DMS 273 treated with DMSO at 0.1 percent for 48 hours (cell line): ENCODE results near the gene HTT.

Experiments
- DNase-seq: peaks from one replicate; lab custom pipeline; 2025; lab: John Stamatoyannopoulos, UW

The HTT gene

DNA sequence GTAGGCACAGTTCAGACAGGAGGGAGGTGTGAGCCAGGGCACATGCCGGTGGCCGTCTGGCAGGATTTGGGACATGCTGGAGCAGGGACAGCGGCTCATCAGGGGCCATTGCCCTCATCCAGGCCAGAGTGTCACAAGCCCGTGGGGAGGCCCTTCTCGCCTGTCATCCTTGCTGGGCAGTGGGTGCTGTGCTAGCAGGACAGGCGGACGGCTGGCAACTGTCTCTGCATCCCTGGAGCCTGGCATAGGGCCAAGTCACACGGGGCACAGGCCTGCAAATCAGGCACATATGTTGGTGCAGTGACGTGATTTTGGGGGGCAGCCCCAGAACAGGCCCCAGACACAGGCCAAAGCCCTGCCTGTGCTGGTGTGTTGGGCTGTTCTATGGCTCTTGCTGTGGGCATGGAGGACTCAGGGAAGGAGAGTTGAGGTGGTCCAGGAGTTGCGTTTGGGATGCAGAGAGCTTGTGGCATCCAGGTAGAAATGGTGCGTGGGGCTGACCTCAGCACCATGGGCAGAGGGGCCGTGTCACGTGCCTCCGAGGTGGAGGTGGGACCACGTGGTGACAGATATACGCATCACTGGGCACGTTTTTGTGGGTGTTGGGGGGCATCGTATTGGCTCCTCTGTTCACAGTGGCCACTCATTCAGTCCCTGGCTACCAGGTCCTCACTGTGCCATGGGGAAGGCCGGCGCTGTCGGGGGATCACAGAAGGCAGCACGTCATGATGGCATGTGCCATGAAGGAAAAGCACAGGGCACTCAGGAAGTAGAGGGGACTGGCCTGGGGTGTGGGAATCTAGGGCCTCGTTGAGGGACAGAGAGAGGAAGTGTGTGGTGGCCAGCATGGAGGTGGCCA lies 159.9 kb downstream of the HTT start:
- no peak for DNase-seq

DNA sequence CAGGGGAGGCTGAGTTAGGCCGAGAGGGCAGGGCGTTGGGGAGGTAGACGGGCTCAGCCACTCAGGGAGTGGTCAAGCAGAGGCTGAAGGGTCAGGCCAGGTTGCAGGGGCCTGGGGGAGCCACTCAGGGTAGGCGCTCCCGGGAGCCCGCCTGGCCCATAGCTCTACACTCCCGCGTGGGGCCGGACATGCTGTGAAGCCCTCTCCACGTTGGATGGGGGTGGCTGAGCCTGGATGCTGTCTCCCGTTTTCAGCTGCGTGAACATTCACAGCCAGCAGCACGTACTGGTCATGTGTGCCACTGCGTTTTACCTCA lies 160.5 kb downstream of the HTT start:
- DNase-seq: no peak

- DNase-seq: no peak
Observed at GRCh38 chr4:3235581-3235980, 161.1 kb downstream of the HTT start.

GRCh38 chr4:3236326-3236878 lies 161.9 kb downstream of the HTT start:
- no peak for DNase-seq

DNA sequence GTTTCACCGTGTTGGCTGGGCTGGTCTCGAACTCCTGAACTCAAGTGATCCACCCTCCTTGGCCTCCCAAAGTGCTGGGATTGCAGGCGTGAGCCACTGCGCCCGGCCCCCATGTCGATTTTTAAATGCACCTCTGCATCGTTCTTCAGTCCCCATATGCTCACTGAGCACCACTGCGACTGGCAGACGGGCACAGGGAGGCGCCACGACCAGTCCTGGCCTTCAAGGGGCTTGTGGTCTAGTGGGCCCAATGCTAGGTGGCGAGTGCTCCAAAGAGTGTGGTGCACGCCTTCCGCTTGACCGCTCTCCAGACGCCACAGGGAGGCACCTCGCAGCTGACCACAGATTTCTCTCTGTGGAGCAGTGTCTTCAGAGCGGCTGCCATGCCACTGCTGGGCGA lies 162.8 kb downstream of the HTT start:
- no peak for DNase-seq

GRCh38 chr4:3237712-3238560 lies 163.5 kb downstream of the HTT start:
- no peak for DNase-seq

DNA sequence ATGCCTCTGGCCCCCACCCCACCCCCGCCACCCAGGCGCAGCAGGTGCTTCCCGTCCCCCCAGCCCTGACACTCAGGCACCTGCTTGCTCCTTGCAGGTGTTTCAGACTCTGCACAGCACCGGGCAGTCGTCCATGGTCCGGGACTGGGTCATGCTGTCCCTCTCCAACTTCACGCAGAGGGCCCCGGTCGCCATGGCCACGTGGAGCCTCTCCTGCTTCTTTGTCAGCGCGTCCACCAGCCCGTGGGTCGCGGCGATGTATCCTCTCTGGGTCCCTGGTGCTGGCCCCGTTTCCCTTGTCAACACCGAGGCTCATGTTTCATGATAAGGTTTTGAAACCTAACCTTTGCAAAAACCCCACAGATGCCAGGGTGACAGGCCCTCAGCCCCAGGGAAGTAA lies 164.2 kb downstream of the HTT start:
- no peak for DNase-seq

DNA sequence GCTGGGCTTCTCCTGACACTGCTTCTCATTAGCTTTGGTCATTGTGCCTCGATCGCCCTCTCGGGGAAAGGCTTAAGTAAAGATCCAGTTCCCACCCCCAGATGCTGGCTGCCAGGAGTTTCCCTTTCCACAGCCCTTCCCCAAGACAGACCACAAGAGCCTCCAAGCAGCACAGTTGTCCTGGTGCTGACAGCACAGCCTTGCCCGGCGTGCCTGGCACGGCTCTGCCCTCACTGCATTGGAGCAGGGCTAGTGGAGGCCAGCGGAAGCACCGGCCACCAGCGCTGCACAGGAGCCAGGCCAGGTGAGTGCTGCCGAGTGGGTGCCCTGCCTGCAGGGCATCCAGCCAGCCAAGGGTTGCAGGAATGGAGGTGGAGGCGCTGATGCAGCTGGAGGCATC lies 164.8 kb downstream of the HTT start:
- no peak for DNase-seq

DNA sequence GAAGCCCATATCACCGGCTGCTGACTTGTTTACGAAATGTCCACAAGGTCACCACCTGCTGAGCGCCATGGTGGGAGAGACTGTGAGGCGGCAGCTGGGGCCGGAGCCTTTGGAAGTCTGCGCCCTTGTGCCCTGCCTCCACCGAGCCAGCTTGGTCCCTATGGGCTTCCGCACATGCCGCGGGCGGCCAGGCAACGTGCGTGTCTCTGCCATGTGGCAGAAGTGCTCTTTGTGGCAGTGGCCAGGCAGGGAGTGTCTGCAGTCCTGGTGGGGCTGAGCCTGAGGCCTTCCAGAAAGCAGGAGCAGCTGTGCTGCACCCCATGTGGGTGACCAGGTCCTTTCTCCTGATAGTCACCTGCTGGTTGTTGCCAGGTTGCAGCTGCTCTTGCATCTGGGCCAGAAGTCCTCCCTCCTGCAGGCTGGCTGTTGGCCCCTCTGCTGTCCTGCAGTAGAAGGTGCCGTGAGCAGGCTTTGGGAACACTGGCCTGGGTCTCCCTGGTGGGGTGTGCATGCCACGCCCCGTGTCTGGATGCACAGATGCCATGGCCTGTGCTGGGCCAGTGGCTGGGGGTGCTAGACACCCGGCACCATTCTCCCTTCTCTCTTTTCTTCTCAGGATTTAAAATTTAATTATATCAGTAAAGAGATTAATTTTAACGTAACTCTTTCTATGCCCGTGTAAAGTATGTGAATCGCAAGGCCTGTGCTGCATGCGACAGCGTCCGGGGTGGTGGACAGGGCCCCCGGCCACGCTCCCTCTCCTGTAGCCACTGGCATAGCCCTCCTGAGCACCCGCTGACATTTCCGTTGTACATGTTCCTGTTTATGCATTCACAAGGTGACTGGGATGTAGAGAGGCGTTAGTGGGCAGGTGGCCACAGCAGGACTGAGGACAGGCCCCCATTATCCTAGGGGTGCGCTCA lies 165.8 kb downstream of the HTT start:
- DNase-seq: peak; percentile 81

DNA sequence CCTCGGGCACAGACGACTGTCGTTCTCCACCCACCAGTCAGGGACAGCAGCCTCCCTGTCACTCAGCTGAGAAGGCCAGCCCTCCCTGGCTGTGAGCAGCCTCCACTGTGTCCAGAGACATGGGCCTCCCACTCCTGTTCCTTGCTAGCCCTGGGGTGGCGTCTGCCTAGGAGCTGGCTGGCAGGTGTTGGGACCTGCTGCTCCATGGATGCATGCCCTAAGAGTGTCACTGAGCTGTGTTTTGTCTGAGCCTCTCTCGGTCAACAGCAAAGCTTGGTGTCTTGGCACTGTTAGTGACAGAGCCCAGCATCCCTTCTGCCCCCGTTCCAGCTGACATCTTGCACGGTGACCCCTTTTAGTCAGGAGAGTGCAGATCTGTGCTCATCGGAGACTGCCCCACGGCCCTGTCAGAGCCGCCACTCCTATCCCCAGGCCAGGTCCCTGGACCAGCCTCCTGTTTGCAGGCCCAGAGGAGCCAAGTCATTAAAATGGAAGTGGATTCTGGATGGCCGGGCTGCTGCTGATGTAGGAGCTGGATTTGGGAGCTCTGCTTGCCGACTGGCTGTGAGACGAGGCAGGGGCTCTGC lies 166.5 kb downstream of the HTT start:
- no peak for DNase-seq

DNA sequence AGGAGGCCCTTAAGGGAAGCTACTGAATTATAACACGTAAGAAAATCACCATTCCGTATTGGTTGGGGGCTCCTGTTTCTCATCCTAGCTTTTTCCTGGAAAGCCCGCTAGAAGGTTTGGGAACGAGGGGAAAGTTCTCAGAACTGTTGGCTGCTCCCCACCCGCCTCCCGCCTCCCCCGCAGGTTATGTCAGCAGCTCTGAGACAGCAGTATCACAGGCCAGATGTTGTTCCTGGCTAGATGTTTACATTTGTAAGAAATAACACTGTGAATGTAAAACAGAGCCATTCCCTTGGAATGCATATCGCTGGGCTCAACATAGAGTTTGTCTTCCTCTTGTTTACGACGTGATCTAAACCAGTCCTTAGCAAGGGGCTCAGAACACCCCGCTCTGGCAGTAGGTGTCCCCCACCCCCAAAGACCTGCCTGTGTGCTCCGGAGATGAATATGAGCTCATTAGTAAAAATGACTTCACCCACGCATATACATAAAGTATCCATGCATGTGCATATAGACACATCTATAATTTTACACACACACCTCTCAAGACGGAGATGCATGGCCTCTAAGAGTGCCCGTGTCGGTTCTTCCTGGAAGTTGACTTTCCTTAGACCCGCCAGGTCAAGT lies 167.5 kb downstream of the HTT start:
- peak; percentile 15 for DNase-seq

DNA sequence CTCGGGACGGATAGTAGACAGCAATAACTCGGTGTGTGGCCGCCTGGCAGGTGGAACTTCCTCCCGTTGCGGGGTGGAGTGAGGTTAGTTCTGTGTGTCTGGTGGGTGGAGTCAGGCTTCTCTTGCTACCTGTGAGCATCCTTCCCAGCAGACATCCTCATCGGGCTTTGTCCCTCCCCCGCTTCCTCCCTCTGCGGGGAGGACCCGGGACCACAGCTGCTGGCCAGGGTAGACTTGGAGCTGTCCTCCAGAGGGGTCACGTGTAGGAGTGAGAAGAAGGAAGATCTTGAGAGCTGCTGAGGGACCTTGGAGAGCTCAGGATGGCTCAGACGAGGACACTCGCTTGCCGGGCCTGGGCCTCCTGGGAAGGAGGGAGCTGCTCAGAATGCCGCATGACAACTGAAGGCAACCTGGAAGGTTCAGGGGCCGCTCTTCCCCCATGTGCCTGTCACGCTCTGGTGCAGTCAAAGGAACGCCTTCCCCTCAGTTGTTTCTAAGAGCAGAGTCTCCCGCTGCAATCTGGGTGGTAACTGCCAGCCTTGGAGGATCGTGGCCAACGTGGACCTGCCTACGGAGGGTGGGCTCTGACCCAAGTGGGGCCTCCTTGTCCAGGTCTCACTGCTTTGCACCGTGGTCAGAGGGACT lies 168.8 kb downstream of the HTT start:
- no peak for DNase-seq

GRCh38 chr4:3244002-3244401 lies 169.5 kb downstream of the HTT start:
- no peak for DNase-seq

DNA sequence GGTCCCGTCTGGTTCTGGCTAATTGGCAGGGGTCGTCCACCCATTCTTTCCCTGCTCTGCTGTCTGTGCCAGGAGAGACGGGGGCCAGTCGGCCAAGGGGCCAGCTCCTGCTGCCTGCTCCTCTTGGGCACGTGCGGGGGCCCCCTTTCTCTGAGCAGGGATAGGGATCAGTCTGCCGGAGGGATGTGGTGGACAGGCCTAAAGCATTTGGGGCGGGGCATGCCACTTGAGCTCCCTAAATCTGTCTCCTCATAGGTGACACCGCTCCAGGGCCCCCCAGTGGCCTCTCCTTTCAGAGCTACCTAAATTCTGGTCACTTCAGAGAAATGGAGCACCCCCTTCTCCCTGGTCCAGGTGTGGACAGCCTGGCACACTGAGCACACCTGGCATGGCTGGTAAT lies 170.3 kb downstream of the HTT start:
- DNase-seq: no peak

- DNase-seq: no peak
Observed at GRCh38 chr4:3245676-3246075, 171.2 kb downstream of the HTT start.

DNA sequence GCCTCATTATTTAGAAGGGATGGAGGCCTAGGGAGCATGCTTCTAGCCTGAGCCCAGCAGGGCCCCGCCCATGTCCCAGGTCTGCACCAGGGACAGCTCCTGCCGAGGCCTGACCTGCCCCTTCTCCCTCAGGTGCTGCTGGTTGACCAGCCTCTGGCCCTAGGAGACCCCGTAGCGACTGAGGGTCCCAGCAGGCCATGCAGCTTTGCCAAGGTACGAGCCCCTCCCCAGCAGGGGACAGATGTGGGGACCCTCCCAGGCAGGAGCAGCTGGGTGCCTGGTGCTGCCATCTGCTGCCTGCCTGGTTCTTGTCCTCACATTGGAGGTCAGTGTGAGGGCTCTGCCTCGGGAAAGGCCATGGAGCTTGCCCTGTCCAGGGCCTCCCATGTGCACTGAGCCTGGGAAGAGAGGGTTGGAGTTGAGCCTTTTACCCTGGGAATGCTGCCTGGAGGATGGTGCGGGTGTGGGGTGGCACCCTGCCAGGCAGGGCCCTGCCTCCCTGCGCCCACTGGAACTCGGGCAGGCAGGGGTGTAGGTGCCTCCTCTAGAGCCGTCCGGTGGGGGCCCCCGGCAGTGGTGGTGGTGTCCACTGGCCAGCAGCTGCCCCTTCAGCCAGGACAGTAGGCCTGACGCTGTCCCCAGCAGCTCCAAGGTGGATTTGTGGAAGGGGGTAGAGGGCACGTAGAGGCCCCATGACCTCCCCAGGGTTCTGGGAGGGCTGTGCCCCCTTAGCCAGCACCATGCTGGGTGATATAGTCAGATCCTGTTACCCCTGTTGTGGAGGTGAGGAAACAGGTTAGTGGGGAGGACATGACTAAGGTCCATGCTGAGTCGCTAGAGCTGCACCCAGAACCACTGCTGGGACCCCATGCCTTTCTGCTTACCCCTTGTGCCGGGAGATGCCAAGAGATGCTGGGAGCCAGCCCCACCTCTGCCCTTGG lies 172.2 kb downstream of the HTT start:
- no peak for DNase-seq

DNA sequence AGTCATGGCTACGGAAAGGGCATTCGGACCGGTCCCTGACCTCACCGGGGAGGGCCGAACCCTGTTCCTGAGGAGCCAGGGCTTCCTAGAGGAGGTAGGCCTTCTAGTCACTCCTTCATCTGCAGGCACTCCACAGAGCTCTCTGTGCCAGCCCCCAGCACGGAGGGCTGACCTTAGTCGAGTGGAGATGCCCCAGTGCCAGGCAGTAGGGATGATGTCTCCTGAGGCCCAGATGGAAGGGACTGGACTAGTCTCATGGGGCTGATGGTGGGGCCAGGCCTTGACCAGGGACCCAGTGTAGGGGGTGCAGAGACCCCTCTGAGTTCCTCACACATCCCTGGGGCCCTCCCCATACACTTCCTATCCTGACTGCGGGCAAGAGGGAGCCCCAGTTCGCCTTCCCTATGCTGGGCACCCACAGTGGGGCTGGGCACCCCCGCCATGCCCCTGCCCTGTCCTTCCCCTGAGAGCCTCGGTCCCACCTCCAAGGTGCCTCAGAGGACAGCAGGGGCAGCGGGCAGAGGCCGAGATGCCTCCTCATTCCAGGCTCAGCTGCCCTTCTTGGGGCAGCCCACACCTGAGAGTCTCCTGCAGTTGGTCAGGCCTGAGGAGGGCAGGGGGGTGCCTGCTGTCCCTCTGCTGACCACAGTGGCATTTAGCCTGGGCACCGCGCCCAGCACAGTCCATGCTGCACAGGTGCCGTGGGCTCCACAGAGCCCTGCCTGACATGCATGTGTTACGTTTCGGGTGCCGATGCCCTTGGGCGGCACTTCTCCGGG lies 173.1 kb downstream of the HTT start:
- no peak for DNase-seq

- DNase-seq: no peak
Observed at GRCh38 chr4:3248178-3248480, 173.6 kb downstream of the HTT start.
